HEK293T (cell line): ENCODE results near the gene RNF113B.

Source experiments
- ARNT ChIP-seq: fragments of 450-650 bp; IDR thresholded peaks from 2 replicates; pipeline ENCODE4 v1.6.1; 2017; ENCODE audit warnings: mild to moderate bottlenecking
- ELF4 ChIP-seq: fragments of 450-650 bp; IDR thresholded peaks from 2 replicates; pipeline ENCODE4 v1.6.1; 2017; ENCODE audit warnings: antibody characterized with exemption
- FOXM1 ChIP-seq: fragments of 450-650 bp; IDR thresholded peaks from 2 replicates; pipeline ENCODE4 v1.6.1; 2017; ENCODE audit warnings: mild to moderate bottlenecking, borderline replicate concordance
- L3MBTL2 ChIP-seq: fragments of 450-650 bp; conservative IDR thresholded peaks from 2 replicates; pipeline ENCODE4 v1.6.1; 2016; ENCODE audit warnings: mild to moderate bottlenecking
- NFRKB ChIP-seq: fragments of 450-650 bp; IDR thresholded peaks from 2 replicates; pipeline ENCODE4 v1.6.1; 2016; ENCODE audit warnings: mild to moderate bottlenecking, moderate library complexity
- SP1 ChIP-seq: fragments of 450-650 bp; IDR thresholded peaks from 2 replicates; pipeline ENCODE4 v1.6.1; 2017

GRCh38 chr13:98206946-98207345 is 29.9 kb upstream of the RNF113B start:
- TF ChIP-seq ARNT (no peak), SP1 (no peak), L3MBTL2 (no peak), FOXM1 (no peak), ELF4 (no peak), NFRKB (no peak)
